Anterior cingulate cortex (tissue), 58 donors: ENCODE measurements around the gene SHISA7.

Source experiments
- DNase-seq, 58 donors: peaks; one replicate each; lab custom pipeline; 2025; lab: John Stamatoyannopoulos, UW

SHISA7 gene

DNA sequence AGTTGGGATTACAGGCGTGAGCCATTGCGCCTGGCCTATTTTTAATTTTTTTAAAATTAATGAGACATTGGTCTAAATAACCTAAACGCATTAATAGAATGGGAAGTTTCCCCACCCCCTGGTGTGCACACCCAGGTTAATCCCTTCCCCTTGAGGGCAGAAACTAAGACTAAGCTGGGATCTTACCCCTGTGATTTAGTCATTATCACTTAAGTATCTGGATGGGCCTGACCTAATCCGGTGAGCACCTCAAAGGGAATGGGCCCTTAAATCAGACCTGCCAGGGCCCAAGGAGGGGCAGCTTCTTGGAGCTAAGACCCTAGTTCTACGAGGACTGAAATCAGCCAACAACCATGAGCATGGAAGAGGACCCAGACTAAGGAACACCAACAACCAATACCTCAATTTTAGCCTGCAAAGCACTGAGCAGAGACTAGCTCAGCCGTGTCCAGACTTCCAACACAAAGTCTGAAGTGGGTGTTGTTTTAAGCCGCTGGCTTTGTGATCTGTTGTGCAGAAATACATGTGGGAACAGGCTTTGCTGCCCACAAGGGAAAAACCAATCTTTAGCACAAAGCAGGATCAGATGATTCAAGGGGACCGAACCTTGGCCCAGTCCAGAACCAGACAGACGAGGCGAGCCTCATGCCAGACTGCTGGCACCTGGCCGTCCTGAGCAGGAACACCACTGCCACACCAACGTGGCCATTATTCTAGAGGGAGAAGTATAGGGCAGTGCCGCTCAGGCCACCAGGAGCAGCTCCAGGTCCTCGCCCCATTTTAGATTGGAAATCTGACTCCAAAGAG lies 42.6 kb downstream of the SHISA7 start:
- no peak for DNase-seq

GRCh38 chr19:55398200-55398925 lies 44.7 kb downstream of the SHISA7 start:
- no peak for DNase-seq

DNA sequence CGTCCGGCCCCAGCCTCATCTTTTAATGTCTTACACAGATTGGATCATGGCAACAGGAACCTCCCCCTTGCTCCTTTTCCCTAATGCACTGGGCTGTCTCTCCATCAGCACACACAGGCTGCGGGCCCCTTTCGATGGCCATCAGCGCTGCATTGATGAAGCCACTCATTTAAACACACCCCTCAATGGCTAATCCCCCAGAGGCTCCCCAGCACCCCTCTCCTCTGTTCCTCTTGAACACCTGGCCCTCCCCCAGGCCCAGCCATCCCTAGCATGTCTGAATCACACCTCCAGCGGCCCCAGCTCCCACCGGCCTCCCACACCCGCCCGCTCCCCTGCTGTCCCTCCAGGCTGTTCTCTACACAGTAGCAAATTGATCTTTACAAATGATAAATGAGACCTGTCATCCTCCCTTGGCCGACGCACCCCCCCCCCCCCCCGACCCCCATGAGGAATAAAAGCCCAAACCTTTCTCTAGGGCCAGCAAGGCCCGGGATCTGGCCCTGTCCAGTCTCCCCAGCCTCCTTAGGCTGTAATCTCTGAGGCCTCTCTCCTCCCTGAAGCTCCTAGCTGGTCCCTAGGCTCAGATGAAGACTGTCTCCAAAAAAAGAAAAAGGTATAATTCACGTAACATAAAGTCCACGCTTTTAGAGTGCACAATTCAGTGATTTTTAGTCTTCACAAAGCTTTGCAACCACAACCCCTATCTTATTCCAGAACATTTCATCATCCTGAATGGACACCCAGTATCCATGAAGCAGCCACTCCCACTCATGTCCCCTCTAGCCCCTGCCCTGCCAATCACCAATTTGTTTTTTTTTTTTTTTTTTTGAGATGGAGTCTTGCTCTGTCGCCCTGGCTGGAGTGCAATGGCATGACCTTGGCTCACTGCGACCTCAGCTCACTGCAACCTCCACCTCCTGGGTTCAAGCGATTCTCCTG lies 50.0 kb downstream of the SHISA7 start:
- peak in 4 of 58 donors; percentile 9 to 13 (median 11) for DNase-seq

DNA sequence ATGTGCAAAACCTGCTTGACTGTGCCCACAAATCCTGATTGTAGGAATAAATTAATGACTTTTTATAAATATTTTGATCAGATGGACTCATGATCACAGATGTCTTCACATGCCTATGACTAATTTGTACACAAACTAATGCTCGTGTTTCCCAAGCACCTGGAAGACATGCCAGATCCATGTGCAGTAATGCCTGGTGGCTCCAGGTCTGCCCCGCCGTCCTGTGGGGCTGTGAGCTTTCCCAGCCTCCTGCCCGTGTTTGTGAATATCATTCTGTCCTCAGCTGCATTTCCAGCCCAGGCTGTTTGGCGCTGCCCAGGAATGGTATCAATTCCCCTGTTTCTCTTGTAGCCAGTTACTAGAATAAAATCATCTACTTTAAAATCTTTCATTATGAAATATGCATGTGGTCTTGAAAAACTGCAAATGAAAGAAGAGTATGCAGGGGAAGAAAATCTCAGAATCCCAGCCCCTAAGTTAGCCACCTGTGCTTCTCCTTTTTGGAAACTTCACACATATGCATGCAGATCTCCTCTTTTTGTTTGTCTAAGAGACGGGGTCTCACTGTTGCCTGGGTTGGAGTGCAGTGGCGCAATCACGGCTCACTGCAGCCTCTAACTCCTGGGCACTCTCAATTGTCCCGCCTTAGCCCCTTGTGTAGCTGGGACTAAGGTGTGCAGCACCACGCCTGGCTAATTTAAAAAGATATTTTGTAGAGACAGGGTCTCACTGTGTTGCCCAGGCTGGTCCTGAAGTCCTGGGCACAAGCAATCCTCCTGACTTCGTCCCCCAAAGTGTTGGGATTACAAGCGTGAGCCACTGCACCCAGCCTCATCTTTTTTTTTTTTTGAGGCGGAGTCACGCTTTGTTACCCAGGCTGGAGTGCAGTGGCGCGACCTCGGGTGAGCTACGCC lies 51.1 kb downstream of the SHISA7 start:
- DNase-seq = no peak

- DNase-seq = peak in 2 of 58 donors; percentile 5 to 41
Observed at GRCh38 chr19:55391191-55391670, 51.9 kb downstream of the SHISA7 start.

DNA sequence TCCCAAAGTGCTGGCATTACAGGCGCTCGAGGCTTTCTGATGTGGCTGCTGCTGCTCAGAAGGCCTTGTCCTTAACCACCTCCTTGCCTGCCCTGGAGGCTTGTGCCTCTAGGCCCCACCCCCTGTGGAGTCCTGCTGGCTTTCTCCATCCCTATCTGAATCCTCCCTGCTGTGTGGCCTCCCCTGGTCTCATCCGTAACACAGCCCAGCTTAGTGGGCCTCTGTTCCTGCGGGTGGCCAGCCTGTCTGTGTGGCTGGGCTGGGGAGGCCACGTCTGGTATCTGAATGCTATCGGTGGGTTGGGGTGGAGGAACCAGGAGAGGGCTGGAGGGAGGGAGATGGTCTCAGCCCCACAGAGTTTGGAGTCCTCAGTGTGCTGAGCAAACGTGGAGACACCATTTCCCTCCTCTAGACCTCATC lies 52.6 kb downstream of the SHISA7 start:
- DNase-seq = no peak

- no peak for DNase-seq
Observed at GRCh38 chr19:55389386-55390317, 53.4 kb downstream of the SHISA7 start.

DNA sequence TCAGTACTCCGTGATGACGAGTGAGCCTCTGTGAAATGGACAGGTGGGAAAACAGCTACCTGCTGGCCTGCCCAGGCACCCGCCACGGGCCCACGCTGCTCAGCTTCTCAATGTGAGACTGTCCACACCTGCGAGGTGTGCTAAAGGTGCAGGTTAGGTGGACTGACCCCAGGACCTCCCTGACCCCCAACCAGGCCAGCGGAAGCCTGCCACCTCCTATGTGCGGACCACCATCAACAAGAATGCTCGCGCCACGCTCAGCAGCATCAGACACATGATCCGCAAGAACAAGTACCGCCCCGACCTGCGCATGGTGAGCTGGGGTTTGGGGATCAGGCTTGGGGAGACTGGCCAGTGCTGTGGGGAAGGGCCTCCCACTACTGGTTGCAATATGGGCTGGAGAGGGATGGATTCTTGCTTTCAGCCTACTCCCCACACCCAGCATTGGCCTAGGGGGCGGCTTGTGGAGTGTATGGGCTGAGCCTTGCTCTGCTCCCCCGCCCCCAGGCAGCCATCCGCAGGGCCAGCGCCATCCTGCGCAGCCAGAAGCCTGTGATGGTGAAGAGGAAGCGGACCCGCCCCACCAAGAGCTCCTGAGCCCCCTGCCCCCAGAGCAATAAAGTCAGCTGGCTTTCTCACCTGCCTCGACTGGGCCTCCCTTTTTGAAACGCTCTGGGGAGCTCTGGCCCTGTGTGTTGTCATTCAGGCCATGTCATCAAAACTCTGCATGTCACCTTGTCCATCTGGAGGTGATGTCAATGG lies 55.2 kb downstream of the SHISA7 start:
- DNase-seq = no peak

DNA sequence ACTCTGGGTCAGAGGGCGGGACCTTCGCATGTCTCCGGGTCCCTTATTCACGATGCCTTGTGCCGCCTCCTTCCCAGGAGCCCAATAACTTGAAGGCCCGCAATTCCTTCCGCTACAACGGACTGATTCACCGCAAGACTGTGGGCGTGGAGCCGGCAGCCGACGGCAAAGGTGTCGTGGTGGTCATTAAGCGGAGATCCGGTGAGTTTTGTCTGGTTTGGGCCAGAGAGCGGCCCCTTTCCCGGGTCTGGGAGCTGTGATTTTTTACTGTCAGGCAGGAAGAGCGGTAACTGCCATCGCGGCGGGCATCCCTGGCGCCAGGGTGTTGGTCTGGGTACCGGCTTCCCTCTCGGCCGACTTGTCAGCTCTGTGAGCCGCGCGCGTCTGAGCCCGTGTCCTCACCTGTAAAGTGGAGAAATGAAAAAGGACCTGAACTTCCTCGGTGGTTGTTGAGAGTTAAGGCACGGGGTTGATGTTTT lies 56.6 kb downstream of the SHISA7 start:
- peak in 1 of 58 donors; percentile 26 for DNase-seq

DNA sequence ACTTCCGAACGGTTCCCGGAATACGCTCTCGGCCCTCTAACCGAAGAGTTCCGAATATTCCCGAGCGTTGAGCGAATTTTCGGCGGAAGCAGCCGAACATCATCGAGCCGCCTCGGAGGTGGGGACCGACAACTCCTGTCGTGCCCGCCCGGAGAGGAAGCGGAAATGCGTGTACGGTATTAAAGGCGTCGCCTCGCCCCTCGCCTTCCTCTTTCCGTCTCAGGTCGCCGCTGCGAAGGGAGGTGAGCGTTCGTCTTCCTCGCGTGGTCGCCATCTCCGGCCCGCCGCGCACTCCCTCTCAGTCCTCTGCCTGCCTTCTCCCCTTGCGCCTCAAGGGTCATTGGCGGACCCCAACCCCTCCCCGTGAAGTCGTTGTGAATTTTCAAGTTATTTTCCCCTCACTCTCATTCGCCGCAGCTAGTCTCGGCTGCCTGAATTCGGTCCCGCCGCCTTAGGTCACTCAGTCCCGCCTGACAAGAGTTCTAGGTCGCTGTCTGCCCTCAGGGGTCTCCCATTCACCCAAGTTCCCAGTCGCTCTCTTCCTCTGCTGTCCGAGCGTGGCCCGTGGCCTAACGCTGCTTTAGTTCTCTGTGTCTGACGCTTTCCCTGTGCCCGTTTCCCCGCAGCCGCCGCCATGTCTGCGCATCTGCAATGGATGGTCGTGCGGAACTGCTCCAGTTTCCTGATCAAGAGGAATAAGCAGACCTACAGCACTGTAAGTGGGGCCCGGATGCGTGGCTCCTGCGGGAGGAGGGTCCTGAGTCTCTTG lies 57.2 kb downstream of the SHISA7 start, which contains the start of gene RPL28:
Gene RPL28 (plus strand): TSS at position 209 of the 769 bp plus-strand sequence. CDS start 426 bp downstream, at position 635.
- DNase-seq = peak; percentile 84 to 99 (median 97)

DNA sequence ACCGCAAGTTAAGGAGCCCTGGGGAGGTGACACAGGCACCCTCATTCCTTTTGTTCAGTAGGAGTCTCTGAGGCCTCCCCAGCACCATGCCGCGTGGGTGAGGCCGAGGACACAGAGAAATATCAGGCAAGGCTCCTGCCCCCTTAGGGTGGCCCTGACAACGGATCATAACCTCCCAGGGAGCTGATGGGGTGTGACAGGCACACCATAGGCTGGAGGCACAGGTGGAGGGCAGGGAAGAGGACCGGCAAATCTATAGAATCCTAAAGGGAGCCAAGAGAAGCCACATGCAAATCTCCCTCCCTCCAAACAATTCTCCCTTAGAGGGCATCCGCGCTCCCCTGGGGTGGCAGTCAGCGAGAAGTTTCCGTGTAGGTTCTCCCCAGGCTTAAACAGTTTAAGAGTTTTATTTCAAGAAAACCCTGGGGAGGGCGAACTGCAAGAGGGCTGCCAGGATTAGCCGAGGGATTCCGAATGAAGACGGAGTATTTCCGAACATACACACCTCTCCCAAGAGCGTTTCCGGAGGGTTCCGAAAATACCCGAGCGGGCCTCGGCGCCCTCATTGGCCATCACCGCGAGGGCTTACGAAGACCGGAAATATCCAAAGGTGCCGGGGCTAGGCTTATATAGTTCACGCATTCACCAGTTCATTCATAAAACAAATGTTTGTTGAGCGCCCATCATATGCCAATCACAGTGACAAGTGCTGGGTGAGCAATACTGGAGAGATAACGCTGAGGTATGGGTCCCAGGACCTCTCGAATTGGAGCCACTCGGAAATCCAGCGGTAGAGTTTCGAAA lies 58.0 kb downstream of the SHISA7 start:
- DNase-seq = peak; percentile 39 to 98 (median 91)

- DNase-seq = peak in 18 of 58 donors; percentile 27 to 58 (median 41)
Observed at GRCh38 chr19:55384131-55384919, 58.8 kb downstream of the SHISA7 start, which contains the start of gene TMEM238. TSS of gene TMEM238 (minus strand) at chr19:55384292. CDS start at chr19:55384259, 33 bp downstream.

GRCh38 chr19:55383279-55384130 lies 59.6 kb downstream of the SHISA7 start:
- DNase-seq = peak in 38 of 58 donors; percentile 6 to 58 (median 34)
